Astrocyte (in vitro differentiated cells and primary cell): ENCODE measurements around the gene FADS6. TPM values are rescaled to one million over a fixed set of nuclear protein-coding genes. Genes with fewer than 3 reads are reported as not detected.

ENCODE experiments used
- DNase-seq: peaks from one replicate; pipeline ENCODE4 v3.0.0-alpha.2; 2010; ENCODE audit warnings: low read depth
- FAIRE-seq: peaks from 2 replicates; lab custom pipeline; 2011; peaks lifted over from hg19 to GRCh38; lab: Jason Lieb, UNC
- H2AFZ ChIP-seq: 2 replicates; pipeline ENCODE4 v1.6.0; 2012; ENCODE audit warnings: low read depth, low read length, inconsistent platforms
- H3K27ac ChIP-seq: 2 replicates; pipeline ENCODE4 v1.5.1; 2011; ENCODE audit warnings: low read depth, low read length, inconsistent platforms
- H3K27me3 ChIP-seq: 2 replicates; pipeline ENCODE4 v1.6.0; 2011; ENCODE audit warnings: low read length, inconsistent platforms; ENCODE audit not compliant: insufficient read depth
- H3K36me3 ChIP-seq: 2 replicates; pipeline ENCODE4 v1.5.1; 2011; ENCODE audit warnings: low read length, inconsistent platforms; ENCODE audit not compliant: insufficient read depth
- H3K4me1 ChIP-seq: 2 replicates; pipeline ENCODE4 v1.5.1; 2011; ENCODE audit warnings: low read length, inconsistent platforms; ENCODE audit not compliant: insufficient read depth
- H3K4me2 ChIP-seq: 2 replicates; pipeline ENCODE4 v1.6.0; 2012; ENCODE audit warnings: low read length, inconsistent platforms
- H3K4me3 ChIP-seq: 2 replicates; pipeline ENCODE4 v1.5.1; 2011; ENCODE audit warnings: low read depth, mild to moderate bottlenecking, low read length, inconsistent platforms; ENCODE audit not compliant: insufficient read depth
- H3K79me2 ChIP-seq: 2 replicates; pipeline ENCODE4 v1.6.0; 2012; ENCODE audit warnings: mild to moderate bottlenecking, low read length, inconsistent platforms; ENCODE audit not compliant: insufficient read depth
- H3K9ac ChIP-seq: 2 replicates; pipeline ENCODE4 v1.6.0; 2012; ENCODE audit warnings: mild to moderate bottlenecking, low read length, inconsistent platforms
- H3K9me3 ChIP-seq: 2 replicates; pipeline ENCODE4 v1.5.1; 2012; ENCODE audit warnings: low read depth, mild to moderate bottlenecking, low read length, inconsistent platforms; ENCODE audit not compliant: insufficient read depth
- H4K20me1 ChIP-seq: 2 replicates; pipeline ENCODE4 v1.6.0; 2012; ENCODE audit warnings: low read length, inconsistent platforms; ENCODE audit not compliant: insufficient read depth
- H3K27ac Mint-ChIP-seq: one replicate; pipeline ENCODE4 v1.8.0; 2021; ENCODE audit warnings: mild to moderate bottlenecking, mixed read lengths; ENCODE audit not compliant: unreplicated experiment
- H3K27me3 Mint-ChIP-seq: one replicate; pipeline ENCODE4 v1.8.0; 2021; ENCODE audit warnings: low read depth, mixed read lengths; ENCODE audit not compliant: unreplicated experiment
- H3K36me3 Mint-ChIP-seq: one replicate; pipeline ENCODE4 v1.8.0; 2021; ENCODE audit warnings: low read depth, mixed read lengths; ENCODE audit not compliant: unreplicated experiment
- H3K4me1 Mint-ChIP-seq: one replicate; pipeline ENCODE4 v1.8.0; 2021; ENCODE audit warnings: low read depth, mixed read lengths; ENCODE audit not compliant: unreplicated experiment
- H3K4me3 Mint-ChIP-seq: one replicate; pipeline ENCODE4 v1.8.0; 2021; ENCODE audit warnings: mild to moderate bottlenecking, moderate library complexity, mixed read lengths; ENCODE audit not compliant: unreplicated experiment
- H3K9me3 Mint-ChIP-seq: one replicate; pipeline ENCODE4 v1.8.0; 2021; ENCODE audit warnings: mild to moderate bottlenecking, mixed read lengths; ENCODE audit not compliant: unreplicated experiment
- CTCF ChIP-seq: IDR thresholded peaks from 2 replicates; pipeline ENCODE4 v1.5.1; 2011; ENCODE audit warnings: low read depth, mild to moderate bottlenecking, inconsistent platforms, low read length, moderate library complexity; ENCODE audit not compliant: insufficient read depth
- EZH2 ChIP-seq: IDR thresholded peaks from 2 replicates; pipeline ENCODE4 v1.6.1; 2012; ENCODE audit warnings: mild to moderate bottlenecking, low read length, inconsistent platforms; ENCODE audit not compliant: insufficient read depth
- total RNA-seq: library from RNA; stranded (reverse); gene quantifications from 2 replicates; pipeline ENCODE4 v1.2.1, GENCODE V29; 2021

FADS6 gene
- total RNA-seq, 1 donor from 2014 or later: not detected

- Mint-ChIP-seq H3K9me3 (no peaks in the 10 kb centered on the region), H3K4me1 (peaks cover 7% of the 10 kb centered on the region), H3K4me3 (no peak overlapping the region), H3K27me3 (peaks cover 8% of the 10 kb centered on the region), H3K36me3 (peaks cover 6% of the 10 kb centered on the region), H3K27ac (no peak overlapping the region)
- Histone ChIP-seq H2AFZ (no peak overlapping the region), H3K9me3 (no peaks in the 10 kb centered on the region), H3K4me1 (peaks cover 13% of the 10 kb centered on the region), H4K20me1 (peaks cover 1% of the 10 kb centered on the region), H3K79me2 (peaks cover 9% of the 10 kb centered on the region), H3K4me3 (no peak overlapping the region), H3K4me2 (no peak overlapping the region), H3K27ac (no peak overlapping the region), H3K9ac (no peak overlapping the region), H3K27me3 (no peaks in the 10 kb centered on the region), H3K36me3 (no peaks in the 10 kb centered on the region)
- FAIRE-seq (no peak), DNase-seq (no peak)
- TF ChIP-seq EZH2: no peak
- no peak for TF ChIP-seq CTCF
Measured at GRCh38 chr17:74874615-74875037, 18.8 kb downstream of the FADS6 start.

- peak overlapping the region; percentile 79 for H3K4me3 ChIP-seq
- H3K27me3 ChIP-seq: no peaks in the 10 kb centered on the region
- no peak for DNase-seq
- peak overlapping the region; percentile 92 for H3K4me2 ChIP-seq
- H3K4me3 Mint-ChIP-seq: peak overlapping the region; percentile 94
- H3K27ac Mint-ChIP-seq: peak overlapping the region; percentile 96
- no peaks in the 10 kb centered on the region for H3K9me3 ChIP-seq
- H4K20me1 ChIP-seq: peaks cover 6% of the 10 kb centered on the region
- H3K36me3 Mint-ChIP-seq: peaks cover 10% of the 10 kb centered on the region
- peak overlapping the region; percentile 89 for H3K27ac ChIP-seq
- no peak for FAIRE-seq
- peaks cover 7% of the 10 kb centered on the region for H3K4me1 Mint-ChIP-seq
- peak overlapping the region; percentile 90 for H3K9ac ChIP-seq
- H3K4me1 ChIP-seq: peaks cover 13% of the 10 kb centered on the region
- no peaks in the 10 kb centered on the region for H3K9me3 Mint-ChIP-seq
- peak overlapping the region; percentile 95 for H2AFZ ChIP-seq
- TF ChIP-seq CTCF (no peak), EZH2 (no peak)
- no peaks in the 10 kb centered on the region for H3K36me3 ChIP-seq
- H3K27me3 Mint-ChIP-seq: peaks cover 5% of the 10 kb centered on the region
- peaks cover 9% of the 10 kb centered on the region for H3K79me2 ChIP-seq
Measured at GRCh38 chr17:74873874-74874614, 19.4 kb downstream of the FADS6 start.
